ENCODE data around the gene RPL13.

RPL13 gene

DNA sequence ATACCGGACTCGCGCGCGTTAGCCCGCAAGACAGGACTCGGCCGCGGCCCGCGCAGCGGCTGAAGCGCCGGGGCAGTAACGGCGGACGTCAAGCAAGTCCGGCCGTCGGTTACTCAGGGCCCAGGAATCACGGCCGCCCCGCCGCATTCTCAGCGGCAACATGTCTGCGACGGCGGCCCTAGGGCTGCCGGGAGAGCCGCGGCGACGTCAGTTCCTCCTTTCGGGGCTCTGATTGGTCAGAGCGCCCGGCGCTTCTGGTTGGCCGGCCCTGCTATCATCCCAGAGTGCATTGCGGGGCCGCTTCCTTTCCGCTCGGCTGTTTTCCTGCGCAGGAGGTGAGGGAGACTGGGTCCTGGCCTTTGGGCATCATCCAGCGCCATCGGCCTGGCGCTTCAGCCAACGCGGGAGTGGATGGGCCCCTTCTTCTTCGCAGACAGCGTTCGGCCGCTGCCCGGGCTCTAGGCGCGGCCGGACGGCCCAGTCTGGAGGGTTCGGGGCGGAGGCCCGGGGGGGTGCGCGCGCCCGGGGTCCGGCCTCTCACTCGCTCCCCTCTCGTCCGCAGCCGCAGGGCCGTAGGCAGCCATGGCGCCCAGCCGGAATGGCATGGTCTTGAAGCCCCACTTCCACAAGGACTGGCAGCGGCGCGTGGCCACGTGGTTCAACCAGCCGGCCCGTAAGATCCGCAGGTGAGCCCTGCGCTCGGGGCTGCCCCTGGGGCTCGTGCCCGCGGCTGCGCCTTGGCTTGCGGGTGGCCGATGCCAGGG is at the start of gene RPL13:
Gene RPL13 (plus strand): TSS at position 305 of the 764 bp plus-strand sequence. CDS start 278 bp downstream, at position 583.
- peak; percentile 89 to 92 for DNase-seq (ENCODE audit: low read depth in 2 of 2)

DNA sequence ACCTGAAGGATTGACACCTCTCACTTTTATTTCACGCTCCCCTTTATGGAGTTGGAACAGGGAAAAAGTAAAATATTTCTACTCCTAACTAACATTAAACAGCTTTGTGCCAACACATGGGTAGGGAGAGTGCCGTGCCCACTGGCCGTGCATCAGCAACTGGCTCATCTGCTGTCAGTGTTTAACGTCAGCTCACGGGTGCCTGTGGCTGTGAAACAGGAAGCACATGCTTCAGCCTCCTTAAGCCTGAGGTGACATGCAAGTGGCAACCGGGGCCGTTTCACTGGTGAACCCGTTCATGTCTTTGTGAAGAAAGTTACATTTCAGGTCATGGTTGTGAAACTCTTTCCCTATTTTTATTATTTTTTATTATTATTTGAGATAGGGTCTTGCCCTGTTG is 49.1 kb upstream of the RPL13 start:
- no peak for DNase-seq (ENCODE audit: low read depth in 2 of 2)

DNA sequence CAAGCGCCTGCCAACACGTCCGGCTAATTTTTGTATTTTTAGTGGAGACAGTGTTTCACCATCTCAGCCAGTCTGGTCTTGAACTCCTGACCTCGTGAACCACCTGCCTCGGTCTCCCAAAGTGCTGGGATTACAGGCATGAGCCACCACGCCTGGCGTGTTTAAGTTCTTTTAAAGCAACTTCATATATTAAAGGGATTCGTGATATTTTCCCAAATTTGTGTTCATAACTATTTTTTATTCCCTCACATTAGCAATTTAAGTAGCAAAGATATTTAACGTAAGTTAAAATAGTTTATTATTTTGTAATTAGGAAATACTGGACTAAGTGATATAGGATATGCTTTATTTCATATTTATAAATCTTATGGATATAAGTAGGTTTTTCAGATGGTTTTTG is 48.0 kb upstream of the RPL13 start:
- DNase-seq (ENCODE audit: low read depth in 2 of 2) = no peak

DNA sequence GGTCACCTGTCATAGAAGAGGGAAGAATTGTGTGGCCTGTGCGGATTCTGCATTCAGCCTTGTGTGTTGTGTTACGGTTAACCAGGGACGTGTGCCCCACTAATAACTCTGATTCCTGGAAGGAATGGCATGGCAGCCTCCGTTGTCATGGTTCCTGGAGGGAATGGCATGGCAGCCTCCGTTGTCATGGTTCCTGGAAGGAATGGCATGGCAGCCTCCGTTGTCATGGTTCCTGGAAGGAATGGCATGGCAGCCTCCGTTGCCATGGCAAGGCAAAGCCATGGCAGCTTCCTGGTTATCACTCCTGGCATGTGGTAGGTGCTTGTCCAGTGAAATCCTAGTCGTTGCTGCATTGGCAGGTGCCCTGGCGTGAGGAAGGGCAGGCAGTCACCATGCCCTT is 43.4 kb upstream of the RPL13 start:
- no peak for DNase-seq (ENCODE audit: low read depth in 2 of 2)

DNA sequence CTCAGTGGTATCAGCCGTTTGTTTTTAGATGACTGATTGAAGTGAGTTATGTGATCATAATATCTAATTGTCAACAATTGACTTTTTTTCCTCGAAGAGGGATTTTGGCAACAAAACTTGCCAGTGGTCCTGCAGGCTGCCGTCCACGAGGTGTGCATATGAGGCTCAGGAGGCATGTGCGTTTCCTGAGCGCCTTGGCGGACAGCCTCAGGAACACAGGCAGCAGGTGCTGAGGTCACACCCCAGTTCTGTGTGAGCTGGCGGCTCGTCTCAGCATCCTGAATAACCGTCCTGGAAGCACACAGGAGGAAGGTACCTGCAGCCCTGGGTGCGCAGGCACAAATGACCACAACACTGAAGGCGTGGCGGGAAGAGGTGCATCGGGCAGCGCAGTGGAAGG is 40.6 kb upstream of the RPL13 start:
- no peak for DNase-seq (ENCODE audit: low read depth in 2 of 2)

DNA sequence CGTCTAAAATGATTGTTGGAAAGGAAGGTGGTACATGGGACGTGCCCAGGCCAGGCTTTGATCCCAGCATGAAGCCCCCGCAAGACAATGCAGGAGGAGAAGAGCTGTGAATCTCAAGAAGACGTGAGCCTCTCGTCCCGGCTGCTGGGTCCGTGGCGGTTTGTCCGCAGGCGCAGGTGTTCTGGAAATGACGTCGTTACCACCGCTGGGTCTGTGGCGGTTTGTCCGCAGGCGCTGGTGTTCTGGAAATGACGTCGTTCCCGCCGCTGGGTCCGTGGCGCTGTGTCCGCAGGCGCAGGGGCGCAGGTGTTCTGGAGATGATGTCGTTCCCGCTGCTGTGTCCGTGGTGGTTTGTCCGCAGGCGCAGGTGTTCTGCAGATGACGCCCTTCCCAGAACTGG is 38.2 kb upstream of the RPL13 start:
- no peak for DNase-seq (ENCODE audit: low read depth in 2 of 2)

DNA sequence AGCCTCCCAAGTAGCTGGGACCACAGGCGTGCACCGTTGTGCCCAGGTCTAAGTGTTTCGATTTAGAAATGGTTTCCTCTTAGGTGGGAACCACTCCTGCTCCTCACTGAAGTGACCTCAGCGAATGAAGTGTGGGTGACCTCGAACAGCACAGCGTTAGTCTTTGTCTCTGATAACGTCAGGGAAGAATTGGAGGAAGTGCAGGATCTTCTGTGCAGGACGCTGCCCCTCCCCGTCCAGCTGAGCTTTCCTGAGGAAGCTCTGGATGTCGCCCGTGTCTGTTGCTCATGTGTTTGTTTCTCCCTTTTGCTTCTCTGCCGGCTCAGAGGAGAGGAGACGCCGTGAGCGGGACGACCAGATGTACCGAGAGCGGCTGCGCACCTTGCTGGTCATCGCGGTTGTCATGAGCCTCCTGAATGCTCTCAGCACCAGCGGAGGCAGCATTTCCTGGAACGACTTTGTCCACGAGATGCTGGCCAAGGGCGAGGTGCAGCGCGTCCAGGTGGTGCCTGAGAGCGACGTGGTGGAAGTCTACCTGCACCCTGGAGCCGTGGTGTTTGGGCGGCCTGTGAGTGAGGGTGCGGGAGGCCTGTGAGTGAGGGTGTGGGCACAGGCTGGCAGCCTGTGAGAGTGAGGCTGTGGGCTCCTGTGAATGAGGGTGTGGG is 36.7 kb upstream of the RPL13 start:
- DNase-seq (ENCODE audit: low read depth in 2 of 2) = no peak

DNA sequence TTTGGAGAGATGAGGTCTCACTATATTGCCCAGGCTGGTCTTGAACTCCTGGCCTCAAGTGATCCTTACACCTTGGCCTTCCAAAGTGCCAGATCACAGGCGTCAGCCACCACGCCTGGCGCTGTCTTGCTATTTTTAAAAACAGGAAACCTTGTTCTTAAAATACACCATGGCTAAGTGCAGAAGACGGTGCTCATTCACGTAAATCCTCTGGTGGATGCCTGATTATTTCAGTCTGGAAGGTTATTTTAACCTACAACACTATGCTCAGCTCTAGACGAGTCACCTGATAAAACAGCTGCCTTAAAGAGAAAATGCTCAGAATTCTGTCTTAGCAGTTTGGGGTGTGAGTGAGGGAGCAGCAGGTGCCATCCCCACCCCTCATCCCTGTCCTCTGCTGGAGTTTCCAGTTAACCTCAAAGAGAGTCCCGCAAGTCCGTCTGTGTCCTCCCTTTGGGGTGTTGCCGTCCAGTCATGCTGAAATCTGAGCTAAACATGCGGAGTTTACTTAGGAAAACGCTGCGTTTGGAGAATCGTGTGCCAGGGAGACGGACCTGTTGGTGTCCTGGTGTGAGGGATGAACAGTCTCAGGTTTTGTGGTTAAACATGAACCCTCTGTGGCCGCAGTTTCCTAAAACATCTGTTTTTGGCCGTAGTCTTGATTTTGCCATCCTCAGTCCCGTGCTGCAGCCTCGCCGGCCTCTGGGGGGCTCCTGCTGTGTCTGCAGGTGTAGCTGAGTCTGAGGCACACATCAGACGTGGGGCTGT is 35.2 kb upstream of the RPL13 start:
- no peak for DNase-seq (ENCODE audit: low read depth in 2 of 2)

DNA sequence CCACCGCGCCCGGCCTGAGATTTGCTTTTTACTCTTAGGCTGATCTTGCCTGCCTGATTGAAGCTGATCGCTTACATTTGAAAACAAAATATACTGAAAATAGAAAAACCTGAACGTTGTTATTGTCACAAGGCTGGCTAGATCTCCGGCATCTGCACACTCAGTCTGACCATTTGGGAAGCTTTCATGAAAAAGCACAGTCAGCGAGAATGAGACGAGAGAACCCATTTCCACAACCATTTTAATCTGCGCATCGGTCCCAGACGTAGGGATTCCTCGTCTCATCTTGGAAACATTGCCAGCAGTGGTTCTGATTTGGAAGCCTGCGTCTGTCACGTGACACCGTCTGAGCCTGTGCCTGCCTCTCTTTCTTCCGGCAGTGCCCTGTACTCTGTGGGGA is 31.4 kb upstream of the RPL13 start:
- no peak for DNase-seq (ENCODE audit: low read depth in 2 of 2)

DNA sequence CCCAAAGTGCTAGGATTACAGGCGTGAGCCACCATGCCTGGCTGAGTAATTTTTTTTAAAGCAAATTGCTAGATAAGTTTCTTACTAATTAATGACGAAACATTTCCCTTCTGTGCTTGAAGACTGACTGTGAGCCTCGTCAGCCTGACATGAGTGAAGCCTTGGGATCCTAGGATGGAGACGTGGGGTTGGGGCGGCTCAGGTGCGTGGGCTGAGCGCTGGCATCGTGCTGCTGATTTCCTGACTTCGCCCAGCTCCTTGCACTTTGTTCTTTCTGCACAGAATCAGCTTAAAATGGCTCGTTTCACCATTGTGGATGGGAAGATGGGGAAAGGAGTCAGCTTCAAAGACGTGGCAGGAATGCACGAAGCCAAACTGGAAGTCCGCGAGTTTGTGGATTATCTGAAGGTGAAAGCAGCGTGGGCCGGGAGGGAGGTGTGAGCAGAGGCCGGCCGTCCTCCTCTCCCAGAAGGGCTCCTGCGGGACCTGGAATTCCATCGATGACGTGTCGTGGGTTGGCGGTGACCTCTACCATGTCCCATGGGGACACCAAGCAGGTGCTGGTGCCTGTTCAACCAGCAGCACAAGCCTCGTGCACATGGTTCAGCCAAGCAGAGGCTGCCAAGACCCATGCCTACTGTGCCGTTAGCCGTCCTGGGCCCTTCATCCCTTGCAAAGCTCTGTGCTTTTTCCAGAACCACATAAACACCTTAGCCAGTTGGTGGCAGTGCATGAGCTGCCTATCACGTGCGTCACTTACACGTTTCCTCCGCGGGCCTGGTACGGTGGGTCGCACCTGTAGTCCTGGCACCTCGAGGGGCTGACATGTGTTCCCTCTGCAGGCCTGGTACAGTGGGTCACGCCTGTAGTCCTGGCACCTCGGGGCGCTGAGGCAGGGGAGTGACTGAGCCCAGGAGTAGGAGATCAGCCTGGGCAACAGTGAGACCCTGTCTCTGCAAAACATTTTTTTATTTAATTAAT is 29.8 kb upstream of the RPL13 start:
- no peak for DNase-seq (ENCODE audit: low read depth in 2 of 2)

DNA sequence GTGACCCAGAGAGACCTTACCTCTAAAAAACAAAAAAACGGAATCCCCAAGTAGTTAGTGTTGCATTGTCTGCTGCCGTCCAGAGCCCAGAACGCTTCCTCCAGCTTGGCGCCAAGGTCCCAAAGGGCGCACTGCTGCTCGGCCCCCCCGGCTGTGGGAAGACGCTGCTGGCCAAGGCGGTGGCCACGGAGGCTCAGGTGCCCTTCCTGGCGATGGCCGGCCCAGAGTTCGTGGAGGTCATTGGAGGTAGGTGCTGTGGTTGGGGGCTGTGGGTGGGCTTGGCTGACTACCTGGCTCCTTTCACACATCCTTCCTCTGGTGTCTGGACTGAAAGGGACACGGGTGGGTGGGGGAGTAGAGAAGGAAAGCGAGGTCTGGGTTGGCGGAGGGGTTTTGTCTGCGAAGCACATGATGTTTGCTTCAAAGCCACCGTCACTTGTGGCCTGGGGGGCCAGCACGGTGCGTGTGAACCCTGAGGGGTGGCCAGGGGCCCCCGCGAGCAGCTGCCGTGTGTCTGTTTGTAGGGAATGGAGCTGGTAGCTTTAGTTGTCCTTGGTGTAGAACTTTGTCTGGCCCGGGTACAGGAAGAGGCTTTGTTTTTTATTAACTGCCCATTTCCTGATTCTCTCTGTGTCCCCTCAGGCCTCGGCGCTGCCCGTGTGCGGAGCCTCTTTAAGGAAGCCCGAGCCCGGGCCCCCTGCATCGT is 28.5 kb upstream of the RPL13 start:
- no peak for DNase-seq (ENCODE audit: low read depth in 2 of 2)

DNA sequence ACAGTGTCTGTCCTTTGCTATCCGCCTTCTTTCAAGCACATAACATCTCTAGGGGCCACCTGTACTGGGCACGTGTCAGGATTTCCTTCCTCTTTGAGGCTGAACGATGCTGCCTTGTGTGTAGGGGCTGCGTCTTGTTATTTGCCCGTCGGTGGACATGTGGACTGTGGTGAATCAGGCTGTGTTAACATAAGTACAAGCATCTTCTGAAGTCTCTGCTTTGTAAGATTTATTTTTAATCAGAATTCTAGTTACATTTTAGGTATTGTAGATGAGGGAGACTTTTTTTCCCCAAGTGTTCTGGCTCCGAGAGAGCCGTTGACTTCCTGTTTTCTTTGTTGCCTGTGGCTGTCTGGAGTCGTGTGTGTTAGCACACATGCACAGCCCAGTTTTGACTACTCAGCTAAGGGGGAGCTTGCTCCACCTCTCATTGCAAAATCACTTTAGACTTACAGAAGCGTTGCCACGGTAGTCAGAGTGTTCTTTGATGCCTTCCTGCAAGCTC is 26.2 kb upstream of the RPL13 start:
- no peak for DNase-seq (ENCODE audit: low read depth in 2 of 2)

DNA sequence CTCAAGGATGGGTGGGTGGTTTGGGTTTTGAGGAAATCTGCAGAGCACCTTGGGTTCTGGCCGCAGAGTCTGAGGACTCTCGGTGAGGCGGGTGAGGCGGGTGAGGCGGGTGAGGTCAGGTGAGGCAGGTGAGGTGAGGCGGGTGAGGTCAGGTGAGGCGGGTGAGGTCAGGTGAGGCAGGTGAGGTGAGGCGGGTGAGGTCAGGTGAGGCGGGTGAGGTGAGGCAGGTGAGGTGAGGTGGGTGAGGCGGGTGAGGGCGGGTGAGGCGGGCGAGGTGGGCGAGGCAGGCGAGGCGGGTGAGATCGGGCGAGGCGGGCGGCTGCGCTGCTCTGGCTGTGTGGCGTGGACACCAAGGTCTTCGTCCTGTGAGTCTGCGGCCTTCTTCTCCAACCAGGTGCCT is 24.1 kb upstream of the RPL13 start:
- no peak for DNase-seq (ENCODE audit: low read depth in 2 of 2)

DNA sequence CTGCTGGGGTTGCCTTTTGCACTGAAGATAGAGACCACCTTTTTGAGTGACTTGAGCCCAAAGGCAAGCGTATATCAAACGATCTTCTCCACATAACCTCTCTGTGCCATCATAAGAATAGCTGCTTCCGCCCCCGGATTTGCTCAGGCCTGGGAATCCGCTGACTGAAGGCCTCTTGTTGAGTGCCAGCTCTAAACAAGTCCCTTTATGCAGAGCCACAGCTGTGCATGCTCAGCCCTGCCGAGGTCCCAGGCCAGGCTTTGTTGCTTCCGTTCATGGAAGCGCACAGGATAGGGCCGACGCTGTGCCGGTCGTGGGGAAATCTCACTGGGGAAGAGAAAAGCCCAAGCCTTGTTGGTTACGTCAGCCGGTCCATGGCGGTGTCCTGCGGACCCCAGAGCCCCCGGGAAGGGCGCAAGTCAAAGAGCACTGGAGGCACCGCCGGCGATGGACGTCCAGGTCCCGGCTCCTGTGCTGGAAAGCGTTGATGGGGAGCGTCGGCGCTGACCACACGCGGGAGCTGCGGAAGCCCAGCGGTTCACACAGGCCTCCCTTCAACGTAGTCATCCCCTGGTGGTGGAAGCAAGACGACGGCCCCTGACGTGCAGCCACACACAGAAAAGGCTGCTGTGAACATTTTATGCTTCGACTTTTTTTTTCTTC is 23.5 kb upstream of the RPL13 start:
- no peak for DNase-seq (ENCODE audit: low read depth in 2 of 2)

DNA sequence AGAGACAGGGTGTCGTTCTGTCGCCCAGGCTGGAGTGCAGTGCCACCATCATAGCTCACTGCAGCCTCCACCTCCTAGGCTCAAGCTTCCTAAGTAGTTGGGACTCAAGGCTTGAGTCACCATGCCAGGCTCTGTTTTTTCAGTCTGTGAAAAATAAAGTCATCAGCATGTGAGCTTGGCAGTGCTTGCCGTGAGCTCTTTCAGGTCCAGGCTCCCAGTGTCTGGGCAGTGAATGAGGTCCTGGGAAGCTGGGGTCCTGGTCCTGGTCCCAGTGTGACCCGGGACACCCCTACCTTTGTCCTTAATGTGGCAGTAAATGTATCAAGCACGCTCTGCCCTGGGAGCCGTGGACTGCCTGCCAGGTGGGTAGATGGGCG is 22.9 kb upstream of the RPL13 start:
- no peak for DNase-seq (ENCODE audit: low read depth in 2 of 2)

DNA sequence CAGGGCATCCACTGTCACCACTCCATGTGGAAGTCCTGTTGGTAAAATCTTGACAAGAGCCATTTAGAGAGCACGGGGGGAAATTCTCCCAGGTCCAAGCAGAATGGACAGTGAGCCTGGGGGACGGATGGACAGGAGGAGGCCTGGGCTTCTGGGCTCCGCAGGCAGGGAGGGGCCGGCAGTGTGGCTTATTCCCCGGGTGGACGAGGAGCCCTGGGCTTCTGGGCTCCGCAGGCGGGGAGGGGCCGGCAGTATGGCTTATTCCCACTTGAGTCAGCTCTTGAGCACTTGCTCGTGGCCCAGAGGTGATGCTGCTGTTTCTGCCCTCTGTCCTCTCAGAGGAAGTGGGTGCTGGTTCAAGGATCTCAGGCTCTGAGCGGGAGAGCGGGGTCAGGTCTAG is 22.2 kb upstream of the RPL13 start:
- DNase-seq (ENCODE audit: low read depth in 2 of 2) = no peak

DNA sequence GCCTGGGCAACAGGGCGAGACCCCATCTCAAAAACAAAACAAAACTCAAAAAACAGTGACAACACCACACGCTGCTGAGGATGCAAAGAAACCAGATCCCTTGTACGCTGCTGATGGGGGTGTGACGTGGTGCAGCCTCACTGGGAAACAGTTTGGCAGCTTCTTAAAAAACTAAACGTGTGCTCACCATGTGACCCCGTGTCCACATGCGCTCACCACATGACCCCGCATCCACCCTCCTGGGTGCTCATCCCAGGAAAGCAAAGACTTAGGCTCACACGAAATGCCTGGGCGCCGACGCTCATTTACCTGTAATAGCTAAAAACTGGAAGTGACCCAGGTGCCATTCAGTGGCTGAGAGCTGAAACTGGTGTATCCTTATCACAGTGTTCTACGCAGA is 19.9 kb upstream of the RPL13 start:
- DNase-seq (ENCODE audit: low read depth in 2 of 2) = no peak

DNA sequence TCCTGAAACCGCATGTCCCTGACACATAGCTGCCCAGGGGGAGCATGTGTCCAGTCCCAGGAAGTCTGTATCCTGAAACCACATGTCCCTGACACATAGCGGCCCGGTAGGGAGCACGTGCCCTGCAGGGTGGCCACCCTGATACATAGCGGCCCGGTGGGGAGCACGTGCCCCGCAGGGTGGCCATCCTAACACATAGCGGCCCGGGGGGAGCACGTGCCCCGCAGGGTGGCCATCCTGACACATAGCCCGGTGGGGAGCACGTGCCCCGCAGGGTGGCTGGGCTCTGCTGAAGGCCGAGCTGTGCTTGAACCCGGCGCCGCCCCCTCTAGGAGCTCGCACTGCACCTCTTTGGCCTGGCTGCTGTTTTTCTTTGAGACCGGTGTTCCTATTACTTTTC is 18.7 kb upstream of the RPL13 start:
- no peak for DNase-seq (ENCODE audit: low read depth in 2 of 2)

DNA sequence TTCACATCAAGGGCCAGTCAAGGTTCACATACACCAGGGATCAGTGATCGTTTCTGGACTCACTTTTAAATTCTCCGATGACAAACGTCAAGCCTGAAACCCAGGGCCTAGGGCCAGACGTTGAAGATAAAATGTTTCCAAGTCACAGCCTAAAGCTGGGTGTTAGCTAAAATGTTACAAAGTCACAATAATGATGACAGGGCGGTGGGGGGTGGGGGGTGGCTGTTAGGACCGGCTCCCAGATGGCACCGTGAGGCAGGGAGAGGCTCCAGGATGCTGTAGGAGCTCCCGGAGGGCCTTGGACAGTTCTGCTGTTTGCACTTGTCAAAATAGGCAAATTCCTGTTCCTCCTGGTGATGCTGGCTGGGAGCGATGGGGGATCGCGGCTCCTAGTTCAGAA is 16.4 kb upstream of the RPL13 start:
- DNase-seq (ENCODE audit: low read depth in 2 of 2) = no peak

DNA sequence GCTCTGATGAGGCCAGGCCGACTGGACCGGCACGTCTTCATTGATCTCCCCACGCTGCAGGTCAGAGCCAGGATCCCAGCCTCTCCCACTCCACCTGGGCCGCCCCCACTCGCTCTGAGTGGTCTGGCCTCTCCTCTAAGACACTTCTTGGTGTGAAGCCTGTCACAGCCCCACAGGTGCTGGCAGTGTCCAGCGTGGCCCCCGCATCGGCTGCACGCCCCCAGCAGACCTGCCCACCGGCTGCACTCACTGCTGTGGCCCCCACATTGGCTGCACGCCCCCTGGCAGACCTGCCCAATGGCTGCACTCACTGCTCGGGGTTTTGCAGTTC is 15.8 kb upstream of the RPL13 start:
- DNase-seq (ENCODE audit: low read depth in 2 of 2) = no peak

All from stimulated activated CD8-positive, alpha-beta memory T cell treated with anti-CD3 and anti-CD28 coated beads, Interleukin-7, amount 100 ng/mL, for 4 hours (primary cell).